Right atrium auricular region (tissue), 2 donors: Measurements from ENCODE around the gene HS3ST3A1. TPM values are rescaled to one million over a fixed set of nuclear protein-coding genes. Genes with fewer than 3 reads are reported as not detected.
"Not testable (repeated sequence)": the region's sequence is repeated elsewhere in the genome, so short reads cannot be mapped to it uniquely, and the experiment has no call there.

Source experiments
- DNase-seq: peaks from one replicate; pipeline ENCODE4 v3.0.0-alpha.2; 2019; ENCODE audit warnings: low spot score
- H3K27ac ChIP-seq, 2 donors: fragments of 200-600 bp; sonication (generic); 1 replicate in 1 of 2; 2 replicates in 1 of 2; pipeline ENCODE4 v1.5.1; 2016 to 2019
- H3K27me3 ChIP-seq, 2 donors: fragments of 200-600 bp; sonication (generic); one replicate each; pipeline versions ENCODE4 v1.5.1 to v1.6.0; 2017 to 2019
- H3K36me3 ChIP-seq: fragments of 200-600 bp; sonication (generic); one replicate; pipeline ENCODE4 v1.5.1; 2016
- H3K4me1 ChIP-seq, 2 donors: fragments of 200-600 bp; sonication (generic); one replicate each; pipeline versions ENCODE4 v1.5.1 to v1.6.0; 2017 to 2019
- H3K4me3 ChIP-seq, 2 donors: fragments of 200-600 bp; sonication (generic); 1 replicate in 1 of 2; 2 replicates in 1 of 2; pipeline ENCODE4 v1.5.1; 2017 to 2019; ENCODE audit warnings: mild to moderate bottlenecking in 1 of 2, moderate library complexity in 1 of 2
- H3K9me3 ChIP-seq, 2 donors: fragments of 200-600 bp; sonication (generic); one replicate each; pipeline ENCODE4 v1.5.1; 2019
- CTCF ChIP-seq, 2 donors: fragments of 200-600 bp; sonication (generic); IDR thresholded peaks; one replicate each; pipeline ENCODE4 v1.5.1; 2019; ENCODE audit warnings: antibody characterized with exemption in 2 of 2
- total RNA-seq, 2 donors: library from RNA; depleted of rRNA; stranded (reverse); fragments of >200 nt; gene quantifications; one replicate each; pipeline ENCODE4 v1.1.0, GENCODE V29; 2016

The HS3ST3A1 gene
- total RNA-seq, 2 donors from 2014 or later, result 5.6 TPM; not detected in 1

- H3K9me3 ChIP-seq, result no peaks in the 10 kb centered on the region
- DNase-seq, result no peak
- no peak overlapping the region for H3K27ac ChIP-seq
- H3K4me3 ChIP-seq, result no peak overlapping the region
- H3K27me3 ChIP-seq, result no peaks in the 10 kb centered on the region
- H3K36me3 ChIP-seq, result no peaks in the 10 kb centered on the region
- H3K4me1 ChIP-seq, result peaks cover 0 to 4% of the 10 kb centered on the region in 2 donors
- no peak for TF ChIP-seq CTCF (IDR thresholded peaks at IDR 0.05)
Observed at GRCh38 chr17:13508896-13509295, 92.8 kb downstream of the HS3ST3A1 start.

- no peak for DNase-seq
- Histone ChIP-seq H3K27me3 (no peaks in the 10 kb centered on the region), H3K36me3 (no peaks in the 10 kb centered on the region), H3K9me3 (no peaks in the 10 kb centered on the region), H3K4me1 (no peaks in the 10 kb centered on the region), H3K27ac (no peak overlapping the region), H3K4me3 (no peak overlapping the region)
- no peak for TF ChIP-seq CTCF (IDR thresholded peaks at IDR 0.05)
Observed at GRCh38 chr17:13503526-13503925, 98.2 kb downstream of the HS3ST3A1 start.

- no peaks in the 10 kb centered on the region for H3K9me3 ChIP-seq
- H3K4me1 ChIP-seq, result no peaks in the 10 kb centered on the region
- DNase-seq, result no peak
- H3K36me3 ChIP-seq, result no peaks in the 10 kb centered on the region
- no peak for TF ChIP-seq CTCF (IDR thresholded peaks at IDR 0.05)
- no peaks in the 10 kb centered on the region for H3K27me3 ChIP-seq
- H3K27ac ChIP-seq, result no peak overlapping the region
- H3K4me3 ChIP-seq, result no peak overlapping the region
Observed at GRCh38 chr17:13502263-13502662, 99.5 kb downstream of the HS3ST3A1 start.

- DNase-seq, result no peak
- no peaks in the 10 kb centered on the region for H3K27me3 ChIP-seq
- no peaks in the 10 kb centered on the region for H3K36me3 ChIP-seq
- no peak overlapping the region for H3K27ac ChIP-seq
- no peak overlapping the region for H3K4me3 ChIP-seq
- no peaks in the 10 kb centered on the region for H3K4me1 ChIP-seq
- no peak for TF ChIP-seq CTCF (IDR thresholded peaks at IDR 0.05)
- H3K9me3 ChIP-seq, result no peaks in the 10 kb centered on the region
Observed at GRCh38 chr17:13500947-13501346, 100.8 kb downstream of the HS3ST3A1 start.

- Histone ChIP-seq H3K4me3 (no peak overlapping the region), H3K27ac (no peak overlapping the region), H3K9me3 (no peaks in the 10 kb centered on the region), H3K27me3 (no peaks in the 10 kb centered on the region), H3K36me3 (no peaks in the 10 kb centered on the region), H3K4me1 (no peaks in the 10 kb centered on the region)
- DNase-seq, result no peak
- TF ChIP-seq CTCF (IDR thresholded peaks at IDR 0.05), result no peak
Observed at GRCh38 chr17:13498184-13498583, 103.5 kb downstream of the HS3ST3A1 start.

GRCh38 chr17:13496553-13497056 lies 105.1 kb downstream of the HS3ST3A1 start:
- not testable (repeated sequence) for DNase-seq

More at GRCh38 chr17:13496553-13497056, 105.1 kb downstream of the HS3ST3A1 start:
- H3K4me1 ChIP-seq, H3K9me3 ChIP-seq, H3K27ac ChIP-seq, H3K27me3 ChIP-seq, H3K36me3 ChIP-seq, H3K4me3 ChIP-seq: not testable (repeated sequence)
